Dermis blood vessel endothelial cell (primary cell): ENCODE measurements around the gene RASA3. TPM values are rescaled to one million over a fixed set of nuclear protein-coding genes. Genes with fewer than 3 reads are reported as not detected.
A peak's percentile ranks its signal among the peaks of the same experiment; 100 is the strongest.

Experiments used
- DNase-seq: peaks from one replicate; pipeline ENCODE4 v3.0.0; 2010
- total RNA-seq: library from RNA; depleted of rRNA; stranded (reverse); fragments of >200 nt; gene quantifications from 2 replicates; pipeline ENCODE4 v1.2.3, GENCODE V29; 2014

The RASA3 gene
- total RNA-seq, 1 donor from 2014 or later = 35.4 TPM

- peak; percentile 21 for DNase-seq
Observed at GRCh38 chr13:113928685-113929627, 203.5 kb downstream of the RASA3 start.

Other genes with a start within 250 kb of the RASA3 start
- gene C13orf46, start 158.5 kb downstream of the RASA3 start, total RNA-seq = 0.17 and 0.28 TPM in 2 replicates
- not detected in 2 replicates for gene CFAP97D2, start 46.6 kb upstream of the RASA3 start, total RNA-seq
- 46.5 and 62.8 TPM in 2 replicates for gene CDC16, start 102.3 kb upstream of the RASA3 start, total RNA-seq
- gene UPF3A, start 149.0 kb upstream of the RASA3 start, total RNA-seq = 24.0 and 25.5 TPM in 2 replicates
- 10.7 and 11.0 TPM in 2 replicates for gene CHAMP1, start 181.9 kb upstream of the RASA3 start, total RNA-seq